OCI-LY3 (cell line): ENCODE measurements around the gene PTCSC3.

ENCODE experiments used
- H2AFZ ChIP-seq: fragments of 200-600, 300-600 bp; shearing (Covaris generic); 2 replicates; pipeline ENCODE4 v1.6.0; 2014; ENCODE audit warnings: antibody characterized with exemption, low read depth, low read length
- H3K27ac ChIP-seq: fragments of 200-600, 300-600 bp; sonication (generic); 2 replicates; pipeline ENCODE4 v1.5.1; 2014; ENCODE audit warnings: mild to moderate bottlenecking, low read length, moderate library complexity, mixed read lengths
- H3K27me3 ChIP-seq: fragments of 200-600, 300-600 bp; sonication (generic); 2 replicates; pipeline ENCODE4 v1.6.1; 2014; ENCODE audit warnings: low read depth, low read length, mixed read lengths
- H3K36me3 ChIP-seq: fragments of 200-600, 300-600 bp; sonication (generic); replicated peaks from 2 replicates; pipeline ENCODE3; 2014; ENCODE audit warnings: low read depth, low read length, mixed read lengths
- H3K4me1 ChIP-seq: fragments of 300-600, 200-600 bp; sonication (generic); 2 replicates; pipeline ENCODE4 v1.6.1; 2014; ENCODE audit warnings: low read length, mixed read lengths
- H3K4me2 ChIP-seq: fragments of 200-600, 300-600 bp; sonication (generic); 2 replicates; pipeline ENCODE4 v1.6.1; 2014; ENCODE audit warnings: low read length, mixed read lengths
- H3K4me3 ChIP-seq: fragments of 300-600, 200-600 bp; sonication (generic); 2 replicates; pipeline ENCODE4 v1.5.1; 2014; ENCODE audit warnings: antibody characterized with exemption, mild to moderate bottlenecking, low read length, moderate library complexity
- H3K79me2 ChIP-seq: fragments of 300-600, 200-600 bp; shearing (Covaris generic); 2 replicates; pipeline ENCODE4 v1.6.1; 2014; ENCODE audit warnings: mild to moderate bottlenecking, low read length, mixed read lengths
- H3K9ac ChIP-seq: fragments of 300-600, 200-600 bp; shearing (Covaris generic); 2 replicates; pipeline ENCODE4 v1.6.0; 2014; ENCODE audit warnings: mild to moderate bottlenecking, low read length, moderate library complexity
- H3K9me3 ChIP-seq: fragments of 200-600, 300-600 bp; shearing (Covaris generic); 2 replicates; pipeline ENCODE4 v1.6.1; 2014; ENCODE audit warnings: low read length, mixed read lengths; ENCODE audit not compliant: insufficient read depth
- H4K20me1 ChIP-seq: fragments of 200-600, 300-600 bp; sonication (generic); 2 replicates; pipeline ENCODE4 v1.6.1; 2016; ENCODE audit warnings: low read length, mixed read lengths; ENCODE audit not compliant: insufficient read depth
- CTCF ChIP-seq: fragments of 200-600, 300-600 bp; sonication (generic); IDR thresholded peaks from 2 replicates; pipeline ENCODE4 v1.5.1; 2014; ENCODE audit warnings: antibody characterized with exemption, low read length, low read depth
- EZH2phosphoT487 ChIP-seq: fragments of 200-600 bp; shearing (Covaris generic); IDR thresholded peaks from 2 replicates; pipeline ENCODE4 v1.6.1; 2018; ENCODE audit warnings: antibody characterized with exemption, mixed run types, low read depth

The PTCSC3 gene

GRCh38 chr14:36217027-36217426 is 40.5 kb upstream of the PTCSC3 start:
- no peaks in the 10 kb centered on the region for H3K4me1 ChIP-seq
- H2AFZ ChIP-seq = no peak overlapping the region
- H4K20me1 ChIP-seq = no peaks in the 10 kb centered on the region
- no peak for TF ChIP-seq CTCF
- TF ChIP-seq EZH2phosphoT487 = no peak
- no peak overlapping the region for H3K4me3 ChIP-seq
- no peak overlapping the region for H3K9ac ChIP-seq
- no peak overlapping the region for H3K4me2 ChIP-seq
- no peaks in the 10 kb centered on the region for H3K79me2 ChIP-seq
- peaks cover 50% of the 10 kb centered on the region for H3K27me3 ChIP-seq
- H3K36me3 ChIP-seq = no peaks in the 10 kb centered on the region
- H3K27ac ChIP-seq = no peak overlapping the region
- no peaks in the 10 kb centered on the region for H3K9me3 ChIP-seq

GRCh38 chr14:36215217-36215598 is 38.7 kb upstream of the PTCSC3 start:
- Histone ChIP-seq H3K27me3 (peaks cover 45% of the 10 kb centered on the region), H3K27ac (no peak overlapping the region), H4K20me1 (no peaks in the 10 kb centered on the region), H3K9ac (no peak overlapping the region), H3K4me3 (no peak overlapping the region), H3K4me1 (no peaks in the 10 kb centered on the region), H3K9me3 (no peaks in the 10 kb centered on the region), H3K79me2 (no peaks in the 10 kb centered on the region), H3K36me3 (no peaks in the 10 kb centered on the region), H3K4me2 (no peak overlapping the region), H2AFZ (no peak overlapping the region)
- no peak for TF ChIP-seq EZH2phosphoT487
- TF ChIP-seq CTCF = no peak

GRCh38 chr14:36214476-36215216 is 38.1 kb upstream of the PTCSC3 start:
- H3K4me1 ChIP-seq = no peaks in the 10 kb centered on the region
- TF ChIP-seq CTCF = no peak
- TF ChIP-seq EZH2phosphoT487 = no peak
- H3K4me3 ChIP-seq = no peak overlapping the region
- H4K20me1 ChIP-seq = no peaks in the 10 kb centered on the region
- H3K27ac ChIP-seq = no peak overlapping the region
- H3K36me3 ChIP-seq = no peaks in the 10 kb centered on the region
- no peak overlapping the region for H2AFZ ChIP-seq
- H3K27me3 ChIP-seq = peaks cover 42% of the 10 kb centered on the region
- no peaks in the 10 kb centered on the region for H3K79me2 ChIP-seq
- no peaks in the 10 kb centered on the region for H3K9me3 ChIP-seq
- no peak overlapping the region for H3K9ac ChIP-seq
- no peak overlapping the region for H3K4me2 ChIP-seq

- no peaks in the 10 kb centered on the region for H4K20me1 ChIP-seq
- no peaks in the 10 kb centered on the region for H3K79me2 ChIP-seq
- H3K27ac ChIP-seq = no peak overlapping the region
- no peaks in the 10 kb centered on the region for H3K9me3 ChIP-seq
- H3K9ac ChIP-seq = no peak overlapping the region
- H3K4me2 ChIP-seq = no peak overlapping the region
- H2AFZ ChIP-seq = no peak overlapping the region
- no peak overlapping the region for H3K4me3 ChIP-seq
- TF ChIP-seq EZH2phosphoT487 = no peak
- no peak for TF ChIP-seq CTCF
- no peaks in the 10 kb centered on the region for H3K4me1 ChIP-seq
- peaks cover 30% of the 10 kb centered on the region for H3K27me3 ChIP-seq
- H3K36me3 ChIP-seq = no peaks in the 10 kb centered on the region
These were observed 36.5 kb upstream of the PTCSC3 start for GRCh38 chr14:36212987-36213386.
